HepG2 (cell line): ENCODE results near the gene GGT7. TPM values are rescaled to one million over a fixed set of nuclear protein-coding genes. Genes with fewer than 3 reads are reported as not detected.

Experiments
- ATM ChIP-seq: fragments of 450-650 bp; IDR thresholded peaks from 2 replicates; pipeline ENCODE4 v1.7.1; 2017; ENCODE audit warnings: mild to moderate bottlenecking, borderline replicate concordance
- E2F1 ChIP-seq: sonication (generic); formaldehyde crosslinking; IDR thresholded peaks from 2 replicates; pipeline ENCODE4 v1.5.0; 2020; ENCODE audit warnings: missing genetic modification reagents
- FOXP4 ChIP-seq: sonication (generic); formaldehyde crosslinking; IDR thresholded peaks from 2 replicates; pipeline ENCODE4 v1.4.0; 2020; ENCODE audit warnings: missing genetic modification reagents
- HNF1B ChIP-seq: sonication (generic); formaldehyde crosslinking; IDR thresholded peaks from 2 replicates; pipeline ENCODE4 v1.5.1; 2020; ENCODE audit warnings: mild to moderate bottlenecking, moderate library complexity, missing genetic modification reagents
- KLF16 ChIP-seq, 2 experiments: sonication (generic) in 1 of 2; formaldehyde crosslinking in 1 of 2; IDR thresholded peaks; 2 replicates each; pipeline versions ENCODE4 v1.6.1 to v1.8.0; 2016 to 2023; ENCODE audit warnings: missing genetic modification reagents in 2 of 2, missing compliant biosample characterization in 1 of 2
- MTA1 ChIP-seq: sonication (generic); formaldehyde crosslinking; IDR thresholded peaks from 2 replicates; pipeline ENCODE4 v1.4.0; 2020; ENCODE audit warnings: missing genetic modification reagents, mild to moderate bottlenecking, borderline replicate concordance
- NONO ChIP-seq, 2 experiments: fragments of 450-650 bp in 1 of 2; sonication (generic) in 1 of 2; formaldehyde crosslinking in 1 of 2; IDR thresholded peaks in 1 of 2; conservative IDR thresholded peaks in 1 of 2; 2 replicates each; pipeline versions ENCODE4 v1.6.1 to v1.8.0; 2017 to 2022; ENCODE audit warnings: mild to moderate bottlenecking in 1 of 2, missing genetic modification reagents in 1 of 2, moderate library complexity in 1 of 2
- SAP130 ChIP-seq: IDR thresholded peaks from 2 replicates; pipeline ENCODE4 v1.6.1; 2016; ENCODE audit warnings: low read depth
- SOX5 ChIP-seq: IDR thresholded peaks from 2 replicates; pipeline ENCODE4 v1.6.1; 2016; ENCODE audit warnings: borderline replicate concordance
- SP5 ChIP-seq: IDR thresholded peaks from 2 replicates; pipeline ENCODE4 v1.6.1; 2016; ENCODE audit warnings: low read depth, borderline replicate concordance
- THAP7 ChIP-seq: sonication (generic); formaldehyde crosslinking; IDR thresholded peaks from 2 replicates; pipeline ENCODE4 v1.8.1; 2023; ENCODE audit warnings: mild to moderate bottlenecking, missing genetic modification reagents
- ZNF556 ChIP-seq: sonication (generic); formaldehyde crosslinking; IDR thresholded peaks from 2 replicates; pipeline ENCODE4 v1.4.0; 2020; ENCODE audit warnings: mild to moderate bottlenecking, missing genetic modification reagents, borderline replicate concordance
- polyA plus RNA-seq, 8 experiments: library from polyadenylated mRNA; depleted of rRNA in 3 of 8; stranded (reverse) in 7 of 8; unstranded in 1 of 8; fragments of >200 nt; fragmentation: Illumina TruSeq in 4 of 8; extraction: Trizol in 4 of 8; gene quantifications; 2 replicates each; pipeline versions ENCODE4 v1.2.1 to v1.2.3, GENCODE V29; 2011 to 2016; ENCODE audit warnings: low read depth in 4 of 8, missing spikeins in 1 of 8, mixed read lengths in 1 of 8; ENCODE audit not compliant: insufficient read depth in 1 of 8
- total RNA-seq, 5 experiments: library from RNA; depleted of rRNA; stranded (reverse); fragments of >200 nt; fragmentation: Illumina TruSeq; extraction: Trizol; gene quantifications; 2 replicates each; pipeline ENCODE4 v1.2.3, GENCODE V29; 2016; ENCODE audit warnings: low read depth in 1 of 5

The GGT7 gene
- total and polyA plus RNA-seq, 2 of the 13 experiments (the other 11 are each of a cell fraction or from before 2014, with no cell fraction given) = 6.6 to 23.0 TPM

- TF ChIP-seq THAP7 (CRISPR knock-in tag) (no peak), MTA1 (no peak), FOXP4 (CRISPR knock-in tag) (0 out of 2 replicates have a peak, but pooled peaks have one; percentile 15), E2F1 (CRISPR knock-in tag) (no peak), SAP130 (CRISPR knock-in tag) (no peak), HNF1B (0 out of 2 replicates have a peak, but pooled peaks have one; percentile 36), ZNF556 (no peak), SP5 (CRISPR knock-in tag) (peak; percentile 14; the same call in 1 of the 2 replicates), SOX5 (CRISPR knock-in tag) (peak; percentile 53; the same call in 1 of the 2 replicates), KLF16 (CRISPR knock-in tag; IDR thresholded peaks at IDR 0.05) (0 out of 4 replicates have a peak, but pooled peaks of 1 of the 2 experiments have one; percentile 29), ATM (no peak), NONO (IDR thresholded peaks at IDR 0.05) (no peak), NONO (CRISPR knock-in tag; conservative IDR thresholded peaks at IDR 0.05) (no peak)
Measured at GRCh38 chr20:34886122-34886521, 13.5 kb upstream of the GGT7 start (continued).
